AG04450 (cell line): Measurements from ENCODE around the gene RAE1. TPM values are rescaled to one million over a fixed set of nuclear protein-coding genes. Genes with fewer than 3 reads are reported as not detected.

Source experiments
- CTCF ChIA-PET: fragments of 300-600, 350-600 bp; formaldehyde crosslinking; extraction: SDS; loops from one replicate; lab custom pipeline; 2022; ENCODE audit warnings: antibody characterized with exemption, inconsistent platforms; lab: Charles Lee
- POLR2A ChIA-PET: fragments of 350-600 bp; formaldehyde crosslinking; extraction: SDS; loops from one replicate; lab custom pipeline; 2021; ENCODE audit warnings: antibody characterized with exemption, inconsistent platforms; lab: Yijun Ruan, JAX
- DNase-seq: peaks from one replicate; pipeline ENCODE4 v3.0.0-alpha.2; 2011; ENCODE audit warnings: low read depth, low spot score
- H3K27ac ChIP-seq: one replicate; pipeline ENCODE4 v1.5.1; 2012; ENCODE audit warnings: low read depth, low read length, control low read depth
- H3K27me3 ChIP-seq: one replicate; pipeline ENCODE4 v1.6.0; 2012; ENCODE audit warnings: low read length; ENCODE audit not compliant: control insufficient read depth, insufficient read depth
- H3K4me3 ChIP-seq: 2 replicates; pipeline ENCODE4 v1.5.1; 2011; ENCODE audit warnings: mild to moderate bottlenecking, low read depth, low read length, control low read depth
- H3K9me3 ChIP-seq: 2 replicates; pipeline ENCODE4 v1.5.1; 2012; ENCODE audit warnings: low read length; ENCODE audit not compliant: control insufficient read depth, insufficient read depth
- CTCF ChIP-seq: IDR thresholded peaks from 2 replicates; pipeline ENCODE4 v1.5.1; 2011; ENCODE audit warnings: low read depth, low read length, control low read depth, inconsistent platforms
- polyA plus RNA-seq: library from polyadenylated mRNA; depleted of rRNA; stranded (reverse); fragments of >200 nt; gene quantifications from 2 replicates; pipeline ENCODE4 v1.2.3, GENCODE V29; 2011

Gene RAE1
- polyA plus RNA-seq, 1 experiment, result 45.8 TPM

GRCh38 chr20:57385940-57386339 is 34.9 kb downstream of the RAE1 start:
- no peak overlapping the region for H3K4me3 ChIP-seq
- no peaks in the 10 kb centered on the region for H3K27me3 ChIP-seq
- ChIA-PET CTCF (interaction anchor here (0.6 kb wide), 1 partner anchor 209 kb away, joined by 4 read pairs; no protein-coding TSS in a partner anchor), POLR2A (no interaction called here)
- TF ChIP-seq CTCF, result no peak
- DNase-seq, result no peak
- peaks cover 11% of the 10 kb centered on the region; the same call in 1 of the 2 replicates for H3K9me3 ChIP-seq
- no peak overlapping the region for H3K27ac ChIP-seq

- no peak overlapping the region for H3K27ac ChIP-seq
- TF ChIP-seq CTCF, result no peak
- H3K27me3 ChIP-seq, result no peaks in the 10 kb centered on the region
- no peak overlapping the region for H3K4me3 ChIP-seq
- no peak for DNase-seq
- POLR2A ChIA-PET, result no interaction called here
- CTCF ChIA-PET, result interaction anchor here (1.3 kb wide), 1 partner anchor 109 kb away, joined by 3 read pairs; no protein-coding TSS in a partner anchor
- H3K9me3 ChIP-seq, result peaks cover 11% of the 10 kb centered on the region; the same call in 1 of the 2 replicates
Observed at GRCh38 chr20:57386762-57387161, 35.7 kb downstream of the RAE1 start.

GRCh38 chr20:57387463-57387862 is 36.4 kb downstream of the RAE1 start:
- H3K4me3 ChIP-seq, result no peak overlapping the region
- peaks cover 11% of the 10 kb centered on the region; the same call in 1 of the 2 replicates for H3K9me3 ChIP-seq
- POLR2A ChIA-PET, result no interaction called here
- H3K27ac ChIP-seq, result no peak overlapping the region
- CTCF ChIA-PET, result interaction anchor here (0.6 to 1.4 kb wide), 3 partner anchors 108 to 1163 kb away, joined by 3 to 5 read pairs (median 3); no protein-coding TSS in a partner anchor
- no peak for TF ChIP-seq CTCF
- H3K27me3 ChIP-seq, result no peaks in the 10 kb centered on the region
- DNase-seq, result no peak

- ChIA-PET CTCF (interaction anchor here (0.6 to 1.4 kb wide), 3 partner anchors 108 to 1163 kb away, joined by 3 to 5 read pairs (median 3); no protein-coding TSS in a partner anchor), POLR2A (no interaction called here)
- H3K27ac ChIP-seq, result no peak overlapping the region
Observed at GRCh38 chr20:57387945-57388371, 36.9 kb downstream of the RAE1 start.

More at GRCh38 chr20:57387945-57388371, 36.9 kb downstream of the RAE1 start:
- TF ChIP-seq CTCF, result no peak
- DNase-seq, result no peak
- H3K4me3 ChIP-seq, result no peak overlapping the region
- peaks cover 11% of the 10 kb centered on the region; the same call in 1 of the 2 replicates for H3K9me3 ChIP-seq
- no peaks in the 10 kb centered on the region for H3K27me3 ChIP-seq
